Bronchial epithelial cell (primary cell): ENCODE data around the gene OTUD7B. TPM values are rescaled to one million over a fixed set of nuclear protein-coding genes. Genes with fewer than 3 reads are reported as not detected.

Experiments
- DNase-seq: peaks from one replicate; pipeline ENCODE4 v3.0.0-alpha.2; 2010; ENCODE audit warnings: low read depth
- FAIRE-seq: peaks from 2 replicates; lab custom pipeline; 2011; peaks lifted over from hg19 to GRCh38; lab: Jason Lieb, UNC
- H3K27me3 ChIP-seq: 2 replicates; pipeline ENCODE4 v1.5.1; 2011; ENCODE audit warnings: low read length; ENCODE audit not compliant: control insufficient read depth, insufficient read depth
- H3K36me3 ChIP-seq: 2 replicates; pipeline ENCODE4 v1.5.1; 2011; ENCODE audit warnings: low read length; ENCODE audit not compliant: control insufficient read depth, insufficient read depth
- H3K4me3 ChIP-seq: 2 replicates; pipeline ENCODE4 v1.5.1; 2011; ENCODE audit warnings: mild to moderate bottlenecking, low read depth, low read length, control low read depth
- CTCF ChIP-seq: IDR thresholded peaks from 2 replicates; pipeline ENCODE4 v1.5.1; 2011; ENCODE audit warnings: mild to moderate bottlenecking, moderate library complexity, low read length, control low read depth, inconsistent platforms; ENCODE audit not compliant: insufficient read depth, severe bottlenecking
- total RNA-seq: library from RNA; depleted of rRNA; stranded (reverse); fragments of >200 nt; gene quantifications from 2 replicates; pipeline ENCODE4 v1.2.1, GENCODE V29; 2014

OTUD7B gene
- total RNA-seq, 1 donor from 2014 or later = 15.3 TPM

- DNase-seq (no peak), FAIRE-seq (no peak)
- Histone ChIP-seq H3K36me3 (peaks cover 2% of the 10 kb centered on the region), H3K4me3 (no peak overlapping the region), H3K27me3 (no peaks in the 10 kb centered on the region)
- TF ChIP-seq CTCF = no peak
These were observed 76.2 kb downstream of the OTUD7B start for GRCh38 chr1:149934356-149934755.

DNA sequence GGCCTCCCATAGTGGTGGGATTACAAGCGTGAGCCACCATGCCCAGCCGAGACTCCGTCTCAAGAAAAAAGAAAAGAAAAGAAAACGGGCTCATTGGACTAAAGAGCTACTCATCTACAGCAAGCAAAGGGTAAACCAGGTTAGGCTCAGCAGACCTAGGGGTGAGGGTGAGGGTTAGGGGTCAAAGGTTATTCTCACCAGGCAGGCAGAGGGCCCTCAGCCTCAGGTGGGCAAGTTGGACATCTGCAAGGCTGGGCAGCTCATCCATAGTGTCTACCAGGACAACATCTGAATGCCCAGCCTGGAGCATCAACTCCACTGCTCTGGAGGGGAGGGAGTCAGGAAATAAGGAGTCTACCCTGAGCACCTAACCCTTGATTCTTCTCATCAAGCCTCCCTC is 77.3 kb downstream of the OTUD7B start:
- Histone ChIP-seq H3K36me3 (peaks cover 2% of the 10 kb centered on the region), H3K4me3 (no peak overlapping the region), H3K27me3 (no peaks in the 10 kb centered on the region)
- DNase-seq = no peak
- no peak for TF ChIP-seq CTCF
- no peak for FAIRE-seq

- Histone ChIP-seq H3K4me3 (no peak overlapping the region), H3K27me3 (no peaks in the 10 kb centered on the region), H3K36me3 (peaks cover 2% of the 10 kb centered on the region)
- no peak for DNase-seq
- no peak for TF ChIP-seq CTCF
- no peak for FAIRE-seq
These were observed 78.1 kb downstream of the OTUD7B start for GRCh38 chr1:149932474-149932873.

DNA sequence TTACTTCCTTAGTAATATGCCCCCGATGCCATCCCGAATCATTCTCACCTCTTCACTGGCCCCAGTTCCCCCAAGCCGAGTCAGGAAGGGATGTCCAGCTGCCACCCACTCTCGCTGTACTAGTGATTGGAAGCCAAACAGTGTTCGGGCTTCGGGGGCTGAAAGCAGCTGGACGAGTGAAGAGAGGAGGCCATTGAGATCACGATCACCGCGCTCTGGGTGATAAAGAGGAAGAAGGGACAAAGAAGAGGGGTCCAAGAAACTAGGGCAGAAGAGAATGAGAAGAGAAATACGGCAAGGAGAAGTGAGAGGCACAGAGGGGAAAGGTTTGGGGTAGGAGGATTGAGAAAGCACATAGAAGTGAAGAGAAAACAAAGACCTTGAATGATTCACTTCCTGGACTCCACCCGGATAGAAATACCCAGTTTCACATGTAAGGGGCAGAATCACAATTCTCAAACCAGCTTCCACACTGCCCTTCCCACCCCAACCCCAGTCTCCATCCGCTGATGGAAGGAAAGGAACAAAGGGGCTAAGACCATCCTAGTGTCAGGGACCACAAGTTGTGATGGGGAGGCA is 79.2 kb downstream of the OTUD7B start:
- Histone ChIP-seq H3K4me3 (no peak overlapping the region), H3K36me3 (peaks cover 4% of the 10 kb centered on the region), H3K27me3 (no peaks in the 10 kb centered on the region)
- FAIRE-seq (no peak), DNase-seq (peak; percentile 68)
- no peak for TF ChIP-seq CTCF

DNA sequence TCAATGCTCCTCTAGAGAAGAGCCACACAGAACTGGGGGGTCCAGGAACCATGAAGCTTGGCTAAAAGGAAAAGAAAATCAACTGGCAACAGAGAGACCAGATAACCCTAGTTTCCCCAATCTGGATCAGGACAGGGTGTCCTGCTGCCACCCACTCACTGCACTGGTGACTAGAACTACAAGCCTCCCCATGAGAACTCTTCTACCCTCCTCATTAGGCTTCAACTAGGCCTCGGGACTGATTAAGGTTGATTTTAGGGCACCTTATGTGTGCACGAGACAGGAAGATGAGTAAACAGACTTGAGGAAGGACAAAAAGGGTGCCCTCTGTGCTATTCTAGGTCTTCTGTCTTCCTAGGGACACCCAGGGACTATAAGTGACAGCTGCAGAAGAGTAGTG is 80.7 kb downstream of the OTUD7B start:
- Histone ChIP-seq H3K4me3 (no peak overlapping the region), H3K36me3 (peaks cover 10% of the 10 kb centered on the region), H3K27me3 (no peaks in the 10 kb centered on the region)
- TF ChIP-seq CTCF = no peak
- DNase-seq (no peak), FAIRE-seq (no peak)

- H3K27me3 ChIP-seq = no peaks in the 10 kb centered on the region
- H3K4me3 ChIP-seq = peak overlapping the region; percentile 53
- DNase-seq (no peak), FAIRE-seq (no peak)
- H3K36me3 ChIP-seq = peaks cover 19% of the 10 kb centered on the region
- no peak for TF ChIP-seq CTCF
These were observed 82.2 kb downstream of the OTUD7B start for GRCh38 chr1:149928401-149928724.
